GM23338 (cell line): ENCODE results near the gene LINGO1. TPM values are rescaled to one million over a fixed set of nuclear protein-coding genes. Genes with fewer than 3 reads are reported as not detected.

Source experiments
- ATAC-seq: fragments of 200-7000 bp; cut with Tn5 transposase; 3 replicates; pipeline ENCODE4 v1.9.1; 2020
- DNase-seq: peaks from one replicate; pipeline ENCODE4 v3.0.0-alpha.2; 2015; ENCODE audit warnings: low spot score
- H2AFZ ChIP-seq: fragments of 200-600 bp; sonication (generic); 2 replicates; pipeline ENCODE4 v1.8.0; 2016; ENCODE audit warnings: antibody characterized with exemption, mild to moderate bottlenecking, moderate library complexity
- H3F3A ChIP-seq: fragments of 200-600 bp; sonication (generic); replicated peaks from 2 replicates; pipeline ENCODE4 v1.8.0; 2017; ENCODE audit warnings: antibody characterized with exemption, mixed run types, low read depth
- H3K27ac ChIP-seq: fragments of 200-600 bp; sonication (generic); 2 replicates; pipeline ENCODE4 v1.6.1; 2016; ENCODE audit warnings: low read depth
- H3K27me3 ChIP-seq: fragments of 200-600 bp; sonication (generic); 2 replicates; pipeline ENCODE4 v1.8.0; 2016; ENCODE audit warnings: mild to moderate bottlenecking, mixed run types, moderate library complexity; ENCODE audit not compliant: insufficient read depth
- H3K36me3 ChIP-seq: fragments of 200-600 bp; sonication (generic); 2 replicates; pipeline ENCODE4 v1.8.0; 2016; ENCODE audit warnings: mild to moderate bottlenecking; ENCODE audit not compliant: insufficient read depth
- H3K4me1 ChIP-seq: fragments of 200-600 bp; sonication (generic); 2 replicates; pipeline ENCODE4 v1.8.0; 2016; ENCODE audit warnings: mild to moderate bottlenecking, moderate library complexity; ENCODE audit not compliant: insufficient read depth
- H3K4me2 ChIP-seq: fragments of 200-600 bp; sonication (generic); 2 replicates; pipeline ENCODE4 v1.7.1; 2017; ENCODE audit warnings: mixed run types
- H3K4me3 ChIP-seq: fragments of 200-600 bp; sonication (generic); 2 replicates; pipeline ENCODE4 v1.6.1; 2016; ENCODE audit warnings: mixed run types
- H3K79me2 ChIP-seq: fragments of 200-600 bp; sonication (generic); replicated peaks from 2 replicates; pipeline ENCODE4 v1.8.0; 2017; ENCODE audit warnings: mild to moderate bottlenecking; ENCODE audit not compliant: insufficient read depth
- H3K9me2 ChIP-seq: fragments of 200-600 bp; sonication (generic); 2 replicates; pipeline ENCODE4 v1.8.0; 2017; ENCODE audit not compliant: insufficient read depth
- H4K20me1 ChIP-seq: fragments of 200-600 bp; sonication (generic); replicated peaks from 2 replicates; pipeline ENCODE4 v1.8.0; 2017; ENCODE audit warnings: mild to moderate bottlenecking; ENCODE audit not compliant: insufficient read depth
- H3K27ac Mint-ChIP-seq: 2 replicates; pipeline ENCODE4 v1.8.0; 2020; ENCODE audit warnings: inconsistent platforms, mild to moderate bottlenecking, moderate library complexity, mixed read lengths
- H3K27me3 Mint-ChIP-seq: 3 replicates; pipeline ENCODE4 v1.8.0; 2022; ENCODE audit warnings: low read depth, mild to moderate bottlenecking, moderate library complexity, mixed read lengths, inconsistent platforms; ENCODE audit not compliant: insufficient read depth, poor library complexity
- H3K36me3 Mint-ChIP-seq: 3 replicates; pipeline ENCODE4 v1.8.0; 2021; ENCODE audit warnings: low read depth, mild to moderate bottlenecking, inconsistent platforms, moderate library complexity, mixed read lengths
- H3K4me1 Mint-ChIP-seq: 3 replicates; pipeline ENCODE4 v1.8.0; 2020; ENCODE audit warnings: mild to moderate bottlenecking, inconsistent platforms, mixed read lengths
- H3K4me3 Mint-ChIP-seq: 3 replicates; pipeline ENCODE4 v1.8.0; 2021; ENCODE audit warnings: moderate library complexity, mild to moderate bottlenecking, inconsistent platforms, mixed read lengths
- H3K9me3 Mint-ChIP-seq: 3 replicates; pipeline ENCODE4 v1.8.0; 2020; ENCODE audit warnings: moderate library complexity, mild to moderate bottlenecking, inconsistent platforms, mixed read lengths
- CREB1 ChIP-seq: fragments of 250-450 bp; sonication (Bioruptor Pico); IDR thresholded peaks from 2 replicates; pipeline ENCODE4 v1.5.0; 2020; ENCODE audit warnings: low read depth, mild to moderate bottlenecking, moderate library complexity
- CTCF ChIP-seq, 2 experiments: fragments of 200-600 bp in 1 of 2; sonication (generic) in 1 of 2; conservative IDR thresholded peaks; 2 replicates each; pipeline versions ENCODE4 v1.5.1 to v1.6.1; 2016 to 2017; ENCODE audit warnings: antibody characterized with exemption in 2 of 2, low read depth in 2 of 2, mild to moderate bottlenecking in 2 of 2, moderate library complexity in 1 of 2
- EZH2 ChIP-seq: fragments of 200-600 bp; sonication (generic); IDR thresholded peaks from one replicate; pipeline ENCODE4 v1.8.0; 2017; ENCODE audit warnings: antibody characterized with exemption, mild to moderate bottlenecking, low read depth; ENCODE audit not compliant: unreplicated experiment
- EZH2phosphoT487 ChIP-seq: fragments of 200-600 bp; sonication (generic); IDR thresholded peaks from one replicate; pipeline ENCODE4 v1.8.1; 2018; ENCODE audit warnings: antibody characterized with exemption; ENCODE audit not compliant: unreplicated experiment
- NANOG ChIP-seq: IDR thresholded peaks from 2 replicates; pipeline ENCODE4 v1.6.1; 2016; ENCODE audit warnings: antibody characterized with exemption, borderline replicate concordance
- REST ChIP-seq: IDR thresholded peaks from one replicate; pipeline ENCODE4 v1.6.1; 2018; ENCODE audit warnings: antibody characterized with exemption; ENCODE audit not compliant: unreplicated experiment
- STAT1 ChIP-seq: IDR thresholded peaks from one replicate; pipeline ENCODE4 v1.6.1; 2016; ENCODE audit warnings: antibody characterized with exemption; ENCODE audit not compliant: unreplicated experiment
- ZNF114 ChIP-seq: fragments of 250-450 bp; sonication (Bioruptor Pico); IDR thresholded peaks from 2 replicates; pipeline ENCODE4 v1.5.0; 2020; ENCODE audit warnings: mild to moderate bottlenecking, moderate library complexity
- ZNF331 ChIP-seq: fragments of 250-450 bp; sonication (Bioruptor Pico); IDR thresholded peaks from 2 replicates; pipeline ENCODE4 v1.5.0; 2020; ENCODE audit warnings: low read depth, mild to moderate bottlenecking, moderate library complexity
- ZNF462 ChIP-seq: fragments of 250-450 bp; sonication (Bioruptor Pico); IDR thresholded peaks from 2 replicates; pipeline ENCODE4 v1.5.0; 2020; ENCODE audit warnings: mild to moderate bottlenecking, moderate library complexity
- polyA plus RNA-seq: library from polyadenylated mRNA; unstranded; fragments of >200 nt; fragmentation: Nextera tagmentation; extraction: Ambion mirVana; gene quantifications from 2 replicates; pipeline ENCODE4 v1.2.1, GENCODE V29; 2016
- total RNA-seq: library from RNA; depleted of rRNA; stranded (reverse); fragments of >200 nt; shearing (Covaris generic); gene quantifications from 2 replicates; pipeline ENCODE4 v1.2.3, GENCODE V29; 2014

LINGO1 gene
- total and polyA plus RNA-seq, 2 experiments from 2014 or later = 16.9 to 63.1 TPM

- H3K36me3 Mint-ChIP-seq = no peaks in the 10 kb centered on the region
- peak overlapping the region; percentile 98 for H3K27ac Mint-ChIP-seq
- Histone ChIP-seq H3K27me3 (no peaks in the 10 kb centered on the region), H4K20me1 (no peaks in the 10 kb centered on the region), H3K9me2 (no peaks in the 10 kb centered on the region), H2AFZ (no peak overlapping the region), H3F3A (peaks cover 9% of the 10 kb centered on the region; the same call in 1 of the 2 replicates), H3K36me3 (no peaks in the 10 kb centered on the region), H3K4me2 (peak overlapping the region; percentile 87), H3K4me3 (peak overlapping the region; percentile 73), H3K27ac (peak overlapping the region; percentile 96), H3K4me1 (peaks cover 37% of the 10 kb centered on the region), H3K79me2 (peaks cover 31% of the 10 kb centered on the region)
- DNase-seq = peak; percentile 98
- peaks cover 17% of the 10 kb centered on the region for H3K27me3 Mint-ChIP-seq
- peak; percentile 21 for ATAC-seq
- H3K4me1 Mint-ChIP-seq = peaks cover 52% of the 10 kb centered on the region
- TF ChIP-seq STAT1 (no peak), CREB1 (CRISPR knock-in tag) (peak; percentile 20; the same call in 1 of the 2 replicates), CTCF (conservative IDR thresholded peaks at IDR 0.05; ENCODE audit: low read depth in 2 of 2) (no peak), ZNF331 (CRISPR knock-in tag) (no peak), EZH2phosphoT487 (no peak), EZH2 (no peak), ZNF114 (CRISPR knock-in tag) (no peak), NANOG (peak; percentile 95), REST (no peak), ZNF462 (CRISPR knock-in tag) (no peak)
- H3K9me3 Mint-ChIP-seq = no peaks in the 10 kb centered on the region
- H3K4me3 Mint-ChIP-seq = peak overlapping the region; percentile 69
These were observed 1.2 kb upstream of the LINGO1 start for GRCh38 chr15:77633913-77634265.
